ENCODE data around the gene BBS7.

BBS7 gene

DNA sequence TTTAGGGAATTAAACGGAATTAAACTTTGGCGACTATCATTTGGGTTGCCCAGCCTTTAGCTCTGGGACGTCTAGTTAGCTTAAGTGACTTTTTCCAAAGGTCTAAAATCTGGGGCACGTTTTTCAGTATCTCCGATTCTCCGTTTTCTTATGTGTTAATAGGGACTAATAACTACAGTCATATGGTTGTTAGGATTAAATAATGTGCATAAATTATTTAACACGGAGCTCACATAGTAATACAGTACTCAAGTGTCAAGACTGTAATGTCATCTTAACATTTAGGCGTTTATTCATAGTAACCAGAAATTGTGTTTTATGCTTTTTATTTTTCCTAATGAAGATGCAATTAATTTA, 46.1 kb downstream of the BBS7 start:
- DNase-seq, result no peak

DNA sequence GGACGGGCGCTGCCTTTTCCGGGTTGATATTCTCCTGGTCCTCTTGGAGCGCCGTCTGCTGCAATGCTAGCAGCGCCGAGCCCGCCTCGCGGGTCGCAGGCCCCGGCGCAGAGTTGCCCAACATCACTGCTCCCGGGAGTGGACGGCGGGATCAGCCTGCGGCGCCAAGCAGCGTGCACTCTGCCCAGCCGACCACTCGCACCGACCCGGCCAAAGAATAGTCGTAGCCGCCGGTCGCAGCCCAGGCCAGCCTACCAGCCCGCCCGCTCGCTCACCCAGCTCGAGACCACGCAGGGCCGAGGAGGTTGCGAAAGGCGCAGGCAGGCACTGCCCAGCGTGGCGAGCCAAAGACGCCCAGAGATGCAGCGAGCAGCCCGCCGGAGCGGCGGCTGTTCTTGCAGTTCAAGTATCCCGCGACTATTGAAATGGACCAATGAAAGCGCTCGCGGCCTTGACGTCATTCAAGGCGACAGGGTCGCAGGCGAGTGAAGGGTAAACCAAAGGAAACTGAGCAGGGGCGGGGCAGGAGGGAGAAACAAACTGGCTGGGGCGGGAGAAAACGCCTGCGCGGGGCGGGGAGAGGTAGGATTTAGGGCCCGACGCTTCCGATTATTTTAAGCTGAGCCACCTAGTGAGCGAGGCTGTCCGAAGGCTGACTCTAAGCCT, 46.6 kb downstream of the BBS7 start, which contains the start of gene CCNA2:
CCNA2 (minus strand) TSS at position 379 of the 666 bp plus-strand sequence; CDS start at position 124, 255 bp downstream.
- DNase-seq, result peak; percentile 91

DNA sequence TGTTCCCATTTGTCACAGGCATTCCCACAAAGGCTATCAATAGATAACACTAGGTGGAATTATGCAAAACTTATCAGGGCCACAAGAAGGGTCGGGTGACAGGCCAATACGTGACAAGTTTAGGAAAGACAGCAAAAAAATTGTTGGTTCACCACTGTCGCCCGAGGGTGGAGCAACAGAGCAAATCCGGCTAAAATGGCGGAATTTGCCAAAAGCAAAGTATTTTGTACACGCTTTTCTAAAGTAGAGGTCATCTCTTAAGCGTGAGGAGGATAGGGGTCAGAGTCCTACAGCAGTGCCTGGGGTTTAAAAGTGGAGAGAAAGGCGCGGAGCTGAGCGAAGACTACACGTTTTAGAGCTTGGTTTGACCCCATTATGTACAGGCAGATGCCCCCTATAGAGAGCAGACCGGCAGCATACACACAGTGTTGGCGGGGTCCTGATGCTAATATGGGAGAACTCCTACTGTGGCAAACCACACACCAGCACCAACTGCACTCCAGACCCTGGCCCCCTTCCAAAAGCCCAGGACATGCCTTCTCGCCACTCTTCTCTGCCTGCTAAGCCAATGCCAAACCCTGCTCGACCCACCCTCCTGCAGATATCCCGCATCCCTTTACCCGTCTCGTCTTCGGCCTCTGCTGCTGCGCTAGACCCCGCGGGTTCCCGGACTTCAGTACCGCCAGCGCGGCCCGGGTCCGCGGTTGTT, 47.3 kb downstream of the BBS7 start:
- DNase-seq, result peak; percentile 31

- no peak for DNase-seq
Measured at GRCh38 chr4:121822047-121822446, 48.2 kb downstream of the BBS7 start.

DNA sequence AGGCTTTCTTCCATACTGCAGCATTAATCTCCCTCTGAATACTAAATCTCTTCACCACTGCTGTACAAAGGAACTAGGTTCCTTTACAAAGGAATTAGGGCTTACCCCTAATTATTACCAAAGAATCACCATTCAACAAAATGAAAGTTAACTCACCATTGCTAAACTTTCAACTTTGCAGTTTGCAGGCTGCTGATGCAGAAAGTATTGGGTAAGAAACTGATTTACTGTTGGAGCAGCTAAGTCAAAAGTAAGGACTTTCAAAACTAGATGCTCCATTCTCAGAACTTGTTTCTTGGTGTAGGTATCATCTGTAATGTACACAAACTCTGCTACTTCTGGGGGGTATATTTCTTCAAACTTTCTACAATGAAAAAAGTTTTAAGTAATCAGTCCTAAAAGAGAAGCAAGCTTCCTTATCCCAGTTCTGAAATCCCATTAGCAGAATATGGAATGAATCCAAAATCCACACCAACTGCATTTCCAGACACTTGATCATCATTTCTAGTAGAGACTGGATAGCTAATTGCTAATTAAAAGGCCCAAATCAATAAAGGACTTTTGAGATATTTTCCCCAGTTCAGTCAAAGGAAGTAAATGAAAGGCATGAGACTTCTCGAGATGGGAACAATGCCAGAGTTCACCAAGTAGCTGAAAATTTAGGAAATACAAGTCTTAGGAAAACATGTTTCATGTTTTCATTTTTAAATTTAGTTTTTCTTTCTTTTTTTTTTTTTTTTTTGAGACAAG, 50.9 kb downstream of the BBS7 start:
- no peak for DNase-seq

DNA sequence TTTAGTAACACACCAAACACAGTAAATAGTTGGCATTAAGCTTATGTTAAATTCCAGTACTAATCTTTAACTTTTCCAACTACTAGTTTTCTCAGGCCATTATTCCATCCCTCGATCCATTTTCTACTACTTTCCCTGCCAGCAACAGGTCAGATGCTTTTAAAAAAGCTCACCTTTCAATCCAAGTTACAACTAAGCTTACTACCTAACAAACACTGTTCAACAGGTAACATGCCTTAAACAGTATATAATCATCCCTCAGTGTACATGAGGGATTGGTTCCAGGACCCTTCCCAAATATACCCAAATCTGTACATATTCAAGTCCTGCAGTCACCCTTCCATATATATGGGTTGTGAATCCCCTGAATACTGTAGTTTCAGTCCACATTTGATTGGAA, 52.1 kb downstream of the BBS7 start:
- no peak for DNase-seq

DNA sequence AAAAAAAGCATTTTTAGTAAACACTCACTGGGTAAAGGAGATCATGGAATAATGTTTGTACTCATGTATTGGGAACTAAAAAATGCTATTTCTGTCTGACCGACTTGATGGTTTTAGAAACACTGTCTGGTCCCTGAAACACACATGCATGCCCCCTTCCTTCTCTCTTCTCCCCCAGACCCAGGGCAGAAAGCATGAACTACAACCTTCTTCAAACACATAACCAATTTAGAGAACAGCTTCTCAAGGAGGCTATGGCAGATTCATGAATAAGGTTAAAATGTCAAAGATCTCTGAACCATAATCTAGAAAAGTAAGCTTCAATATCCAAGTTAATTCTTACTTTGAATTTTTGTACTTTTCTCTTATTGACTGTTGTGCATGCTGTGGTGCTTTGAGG, 52.6 kb downstream of the BBS7 start:
- no peak for DNase-seq

- DNase-seq, result no peak
Measured at GRCh38 chr4:121817006-121817405, 53.3 kb downstream of the BBS7 start.

- DNase-seq, result no peak
Measured at GRCh38 chr4:121814756-121815155, 55.5 kb downstream of the BBS7 start.

DNA sequence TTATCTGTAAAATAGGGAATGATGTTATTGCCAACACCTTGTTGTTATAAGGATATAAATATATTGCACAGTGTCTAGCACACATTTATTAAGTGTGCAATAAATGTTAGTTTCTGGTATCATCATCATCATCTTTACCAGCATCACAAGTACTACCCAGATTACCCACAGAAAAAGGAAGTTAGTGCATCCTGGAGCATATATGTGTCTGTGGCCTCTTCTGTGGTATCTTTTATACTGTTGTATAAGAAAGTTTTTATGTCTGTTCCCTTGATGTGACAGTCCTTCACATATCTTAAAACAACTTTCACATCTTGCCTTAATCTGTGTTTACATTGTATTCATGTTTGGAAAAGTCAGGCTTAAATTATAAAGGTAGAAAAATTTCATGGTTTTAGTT, 59.2 kb downstream of the BBS7 start:
- DNase-seq, result no peak

GRCh38 chr4:121806411-121806810, 63.9 kb downstream of the BBS7 start:
- DNase-seq, result no peak

- no peak for DNase-seq
Measured at GRCh38 chr4:121801715-121802075, 68.6 kb downstream of the BBS7 start.

DNA sequence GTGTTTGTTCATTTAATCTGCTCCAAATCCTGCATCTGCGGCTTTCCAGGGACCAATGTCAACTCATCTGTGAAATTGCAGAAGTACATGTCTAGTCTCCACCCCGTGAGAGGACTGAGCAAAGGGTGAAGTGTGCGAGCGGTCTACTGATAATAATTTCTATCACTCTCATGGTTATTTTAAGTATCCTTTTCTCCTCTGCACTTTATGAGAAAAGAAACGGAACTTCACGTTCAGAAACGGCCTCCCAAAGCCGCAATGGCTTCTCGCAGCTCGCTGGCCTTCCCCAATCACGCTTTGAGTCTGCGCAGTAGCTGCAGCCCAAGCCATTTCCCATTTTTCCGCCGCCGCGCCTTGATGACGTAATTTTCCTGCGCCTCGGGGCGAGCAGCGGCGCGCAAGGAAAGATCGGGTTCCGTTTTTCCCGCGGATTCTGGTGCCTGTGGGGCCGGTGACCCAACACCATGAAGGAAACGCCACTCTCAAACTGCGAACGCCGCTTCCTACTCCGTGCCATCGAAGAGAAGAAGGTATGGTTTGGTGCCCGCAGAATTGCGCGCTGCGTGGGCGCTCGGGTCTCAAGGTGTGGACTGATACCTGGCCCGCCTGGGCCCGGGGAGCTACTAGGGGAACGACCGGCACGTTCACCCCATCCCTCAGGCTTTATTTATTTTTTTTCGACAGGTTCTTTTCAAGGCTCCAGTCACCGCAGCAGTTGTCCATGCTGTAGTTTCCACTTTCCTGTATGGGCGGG, 69.1 kb downstream of the BBS7 start, which contains the start of gene EXOSC9:
EXOSC9 (plus strand) TSS at position 363 of the 754 bp plus-strand sequence; CDS start at position 465, 102 bp downstream.
- DNase-seq, result peak; percentile 73

DNA sequence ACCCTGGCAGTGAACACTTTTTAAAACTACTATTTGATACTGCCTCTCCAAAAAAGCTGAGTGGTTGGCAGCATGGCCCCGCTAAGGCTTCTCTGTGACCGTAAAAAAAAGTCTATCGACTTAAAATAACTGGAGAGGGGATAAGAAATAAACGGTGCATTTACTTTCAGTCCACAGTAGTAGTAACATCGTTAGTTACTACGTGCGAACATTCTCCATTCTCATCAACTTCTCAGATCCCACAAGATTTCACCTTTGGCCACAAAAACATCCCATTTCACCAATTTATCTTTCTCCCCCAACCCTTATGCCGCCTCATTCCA, 69.7 kb downstream of the BBS7 start:
- no peak for DNase-seq

DNA sequence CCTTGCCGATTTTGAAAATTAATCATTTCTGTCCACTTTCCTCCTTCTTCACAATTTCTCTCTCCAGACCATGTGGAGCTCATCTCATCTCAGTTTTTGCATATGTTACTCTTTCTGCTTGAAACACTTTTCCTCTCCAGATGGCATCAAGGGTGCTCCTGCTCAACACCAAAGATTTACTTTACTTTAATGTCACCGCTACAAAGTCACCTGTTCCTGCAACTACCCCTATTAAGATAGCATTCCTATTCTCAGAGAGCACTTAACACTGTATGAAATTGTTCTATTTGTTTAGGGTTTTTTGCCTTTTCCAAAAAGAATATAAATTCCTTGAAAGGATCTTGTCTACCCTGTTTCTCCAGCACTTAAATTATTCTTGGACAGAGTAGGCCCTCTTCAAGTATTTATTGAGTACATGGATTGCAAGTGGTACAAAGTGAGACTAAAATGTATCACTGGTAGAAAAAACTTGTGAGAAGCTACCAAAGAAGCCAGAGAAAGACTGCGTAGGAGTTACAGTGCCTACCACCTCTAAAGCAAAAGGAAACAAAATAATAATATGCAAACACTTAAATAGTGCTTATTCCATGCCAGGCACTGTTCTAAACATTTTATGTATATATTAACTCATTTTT, 70.3 kb downstream of the BBS7 start:
- DNase-seq, result no peak

DNA sequence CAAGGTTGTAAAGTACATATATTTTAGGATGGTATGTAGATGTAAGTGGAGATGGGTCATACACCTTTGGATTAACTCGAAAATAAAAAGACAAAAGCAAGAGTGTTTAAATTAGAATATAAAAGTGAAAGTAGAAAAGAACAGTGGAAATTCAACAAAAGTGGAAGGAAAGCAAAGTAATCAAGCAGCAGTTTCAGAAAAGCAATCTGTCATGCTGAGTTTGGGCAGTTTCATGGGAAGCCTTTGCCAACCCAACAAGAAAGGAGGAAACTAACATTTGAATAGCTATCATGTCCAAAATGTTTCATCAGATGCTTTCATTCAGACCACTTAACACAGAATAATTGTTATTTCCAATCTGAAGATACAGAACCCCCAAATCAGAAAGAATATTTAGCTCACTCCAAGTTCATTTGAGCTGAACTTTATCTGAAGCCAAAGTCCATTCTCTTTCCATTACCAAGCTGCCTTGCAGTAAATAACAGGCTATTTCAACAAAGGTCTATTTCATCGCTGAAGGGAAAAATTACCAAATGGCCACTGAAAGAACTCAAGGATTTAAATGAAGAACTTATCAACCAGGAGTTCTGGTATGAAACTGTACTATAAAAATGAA, 71.0 kb downstream of the BBS7 start:
- no peak for DNase-seq

GRCh38 chr4:121796283-121796682, 74.0 kb downstream of the BBS7 start:
- no peak for DNase-seq

DNA sequence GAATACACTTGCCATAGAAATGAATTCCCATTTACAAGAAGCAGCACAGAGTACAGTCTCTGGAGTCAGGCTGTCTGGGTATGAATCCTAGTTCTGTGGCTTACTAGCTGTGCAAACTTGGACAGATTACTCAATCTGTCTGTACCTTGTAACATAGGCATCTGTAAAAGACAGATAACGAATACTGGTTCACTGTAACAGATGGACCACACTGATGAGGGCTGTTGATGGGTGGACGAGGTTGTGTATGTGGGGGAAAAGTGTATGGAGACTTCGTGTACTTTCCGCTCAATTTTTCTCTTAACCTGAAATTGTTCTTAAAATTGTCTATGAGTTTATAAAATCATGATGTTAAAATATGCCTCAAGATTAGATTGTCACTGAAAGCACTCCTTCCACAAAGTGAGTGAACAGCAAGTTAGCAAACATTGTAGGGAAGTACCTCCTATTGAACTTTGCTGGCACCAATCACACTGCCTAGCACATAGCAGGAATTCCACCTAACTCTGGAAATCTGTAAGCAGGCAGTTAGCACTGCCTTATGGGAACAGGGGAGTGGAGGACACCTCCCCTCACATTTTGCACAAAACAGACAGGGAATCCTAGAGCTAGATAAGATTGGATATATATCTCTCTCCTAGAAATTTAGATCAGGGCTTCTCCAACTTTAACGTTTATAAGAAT, 75.6 kb downstream of the BBS7 start:
- no peak for DNase-seq

DNA sequence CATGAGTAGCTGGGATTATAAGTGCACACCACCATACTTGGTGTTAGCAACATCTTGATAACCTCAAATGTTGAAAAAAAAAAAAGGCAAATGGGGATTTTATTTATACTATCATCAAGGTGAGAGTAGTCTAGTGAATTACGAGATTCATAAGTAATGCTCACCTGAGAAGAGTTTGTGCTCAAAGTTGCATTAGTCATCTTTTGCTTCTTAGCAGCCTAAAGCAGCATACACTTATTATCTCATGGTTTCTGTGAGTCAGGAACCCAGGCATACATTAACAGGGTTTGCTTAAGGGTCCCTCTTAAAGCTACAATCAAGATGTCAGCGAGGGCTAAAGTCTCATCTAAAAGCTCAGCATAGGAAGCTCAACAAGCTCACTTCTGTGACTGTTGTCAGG, 77.3 kb downstream of the BBS7 start:
- DNase-seq, result no peak

DNA sequence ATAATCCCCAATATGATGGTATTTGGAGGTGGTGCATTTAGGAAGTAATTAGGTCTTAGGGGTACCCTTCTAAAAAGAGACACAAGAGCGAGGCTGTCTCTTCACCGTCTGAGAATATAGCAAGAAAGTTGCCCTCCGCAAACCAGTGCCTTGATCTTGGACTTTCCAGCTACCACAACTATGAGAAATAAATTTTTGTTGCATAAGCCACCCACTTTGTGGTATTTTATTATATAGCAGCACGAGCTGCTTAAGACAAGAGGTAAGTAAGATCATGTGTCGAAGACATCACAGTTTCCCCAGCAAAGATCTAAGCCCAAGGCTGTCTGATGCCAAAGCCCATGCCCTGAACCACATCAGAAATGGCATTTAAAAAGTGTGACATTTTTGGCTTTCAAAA, 78.8 kb downstream of the BBS7 start:
- no peak for DNase-seq

GRCh38 chr4:121790976-121791375, 79.3 kb downstream of the BBS7 start:
- DNase-seq, result no peak

All from NK-92 treated with Interleukin-12 subunit alpha and Interleukin-12 subunit beta, amount 100 ng/mL, for 24 hours (cell line).